Adipose tissue (tissue), 3 donors: ENCODE results near the gene ITPKB. TPM values are rescaled to one million over a fixed set of nuclear protein-coding genes. Genes with fewer than 3 reads are reported as not detected.

Experiments
- H3K27ac ChIP-seq: one replicate; pipeline ENCODE4 v1.5.1; 2013; ENCODE audit warnings: low read depth, low read length
- WGBS, 3 donors: extraction: QIAGEN DNeasy Blood & Tissue Kit; methylation state at CpG; one replicate each; pipeline ENCODE4 v1.1.7; 2013; 5-methylcytosine and 5-hydroxymethylcytosine counted together
- polyA plus RNA-seq, 3 donors: library from polyadenylated mRNA; stranded (reverse); fragments of 200-250 nt; gene quantifications; one replicate each; pipeline ENCODE4 v1.2.3, GENCODE V29; 2013
- donor health status: healthy with polysubstance abuse.
- donor health status: Bipolar disorder and iron deficiency.
- donor health status: healthy.

Gene ITPKB
- polyA plus RNA-seq, 3 donors: 5.3 to 18.6 (median 17.0) TPM

GRCh38 chr1:226717256-226717909 is 21.7 kb downstream of the ITPKB start:
- 40 to 86% (median 46%) methylated on average over 11 of the region's 11 CpGs for WGBS, 3 donors
- H3K27ac ChIP-seq: no peak overlapping the region

GRCh38 chr1:226716577-226716976 is 22.5 kb downstream of the ITPKB start:
- 56 to 87% (median 63%) methylated on average over 3 of the region's 3 CpGs for WGBS, 3 donors
- no peak overlapping the region for H3K27ac ChIP-seq

DNA sequence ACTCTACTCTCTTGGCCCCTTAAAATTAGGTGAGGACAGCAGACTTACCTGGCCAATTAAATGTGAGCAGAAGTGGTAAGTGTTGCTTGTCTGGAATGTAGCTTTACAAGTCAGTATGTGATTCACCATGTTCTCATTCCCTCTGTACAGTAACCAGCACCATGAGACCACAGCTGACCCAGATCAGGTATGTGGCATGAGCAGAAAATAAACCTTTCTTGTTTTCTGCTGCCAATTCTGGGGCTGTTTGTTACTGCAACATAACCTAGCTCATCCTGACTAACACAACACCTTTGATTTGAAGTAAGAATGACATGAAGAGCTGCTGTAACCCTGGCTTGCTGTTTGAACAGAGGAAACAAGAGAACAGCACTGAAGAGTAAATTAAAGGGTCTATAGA is 24.9 kb downstream of the ITPKB start:
- no peak overlapping the region for H3K27ac ChIP-seq

- H3K27ac ChIP-seq: no peak overlapping the region
- WGBS, 3 donors: 63 to 85% (median 66%) methylated on average over 19 of the region's 19 CpGs
Measured at GRCh38 chr1:226712742-226713419, 26.2 kb downstream of the ITPKB start.

GRCh38 chr1:226711976-226712741 is 26.9 kb downstream of the ITPKB start:
- WGBS, 3 donors: 41 to 77% (median 43%) methylated on average over 21 of the region's 21 CpGs

DNA sequence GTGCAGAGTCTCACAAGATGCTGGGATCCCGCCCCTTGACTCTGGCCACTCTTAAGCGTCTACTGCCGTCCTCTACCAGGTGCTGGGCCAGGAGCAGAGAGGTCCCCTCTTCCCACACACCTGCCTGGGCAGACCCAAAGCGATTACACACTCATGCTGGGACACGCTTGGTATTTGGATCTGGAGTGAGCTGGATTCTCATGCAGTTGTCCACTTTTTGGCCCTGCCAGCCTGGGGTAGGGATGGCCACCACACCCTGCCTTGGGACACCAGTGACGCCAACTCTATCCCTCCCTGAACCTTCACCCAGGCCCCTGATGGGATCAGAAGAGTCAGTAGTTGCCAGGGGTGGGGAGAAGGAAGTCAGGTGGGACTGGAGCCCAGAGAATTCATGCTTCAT is 28.6 kb downstream of the ITPKB start:
- H3K27ac ChIP-seq: no peak overlapping the region
- WGBS, 3 donors: 72 to 78% (median 78%) methylated on average over 6 of the region's 6 CpGs

More at GRCh38 chr1:226711976-226712741, 26.9 kb downstream of the ITPKB start:
- no peak overlapping the region for H3K27ac ChIP-seq

DNA sequence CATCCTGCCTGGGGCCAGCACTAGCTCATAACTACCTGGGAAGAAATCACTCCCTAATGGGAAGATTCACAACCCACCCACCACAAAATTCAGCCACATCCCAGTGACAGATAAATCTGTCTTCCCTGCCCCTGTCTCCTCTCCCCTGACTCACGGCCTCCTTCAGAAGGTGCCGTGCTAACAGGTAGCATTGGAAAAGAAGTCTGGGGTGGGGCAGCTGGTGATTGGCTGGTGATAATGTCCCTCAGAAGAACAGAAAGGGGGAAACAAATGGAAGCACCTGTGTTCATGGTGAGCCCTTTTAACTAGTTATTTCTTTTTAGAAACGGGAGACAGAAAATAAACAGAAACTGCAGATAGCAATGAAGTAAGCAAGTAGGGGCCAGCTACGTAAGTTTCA is 29.1 kb downstream of the ITPKB start:
- WGBS, 3 donors: 67 to 77% (median 73%) methylated on average over 4 of the region's 4 CpGs
- H3K27ac ChIP-seq: no peak overlapping the region

GRCh38 chr1:226708967-226709396 is 30.1 kb downstream of the ITPKB start:
- WGBS, 3 donors: 46 to 63% (median 58%) methylated on average over 5 of the region's 5 CpGs
- H3K27ac ChIP-seq: no peak overlapping the region

DNA sequence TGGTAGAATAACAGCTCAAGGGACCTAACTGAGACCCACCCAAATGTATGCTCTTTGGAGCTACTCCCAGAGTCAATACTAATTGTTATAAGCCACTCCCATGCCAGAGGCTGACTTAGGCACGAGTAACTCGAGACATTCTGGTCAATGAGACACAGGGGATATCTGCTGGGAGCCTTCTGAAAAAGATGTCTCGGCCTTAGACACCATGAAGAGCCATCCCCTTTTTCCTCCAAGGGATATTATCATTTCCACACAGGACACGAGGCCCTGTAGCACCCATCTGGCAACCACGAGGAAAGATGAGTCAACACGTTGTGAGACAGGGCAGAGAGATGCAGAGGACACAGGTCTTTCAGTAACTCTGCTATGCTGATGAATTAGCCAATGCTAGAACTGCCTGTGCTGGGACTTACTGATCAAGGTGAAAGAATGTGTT is 30.7 kb downstream of the ITPKB start:
- 22 to 53% (median 33%) methylated on average over 6 of the region's 6 CpGs for WGBS, 3 donors
- no peak overlapping the region for H3K27ac ChIP-seq

GRCh38 chr1:226706684-226707083 is 32.4 kb downstream of the ITPKB start:
- no peak overlapping the region for H3K27ac ChIP-seq
- WGBS, 3 donors: 59 to 70% (median 68%) methylated on average over 4 of the region's 4 CpGs

- WGBS, 3 donors: 69 to 75% (median 71%) methylated on average over 10 of the region's 10 CpGs
- H3K27ac ChIP-seq: no peak overlapping the region
Measured at GRCh38 chr1:226704169-226704937, 34.7 kb downstream of the ITPKB start.

GRCh38 chr1:226702957-226703831 is 35.9 kb downstream of the ITPKB start:
- WGBS, 3 donors: 0 to 1% (median 0%) methylated on average over 52 to 61 of the region's 62 CpGs
- H3K27ac ChIP-seq: peak overlapping the region; percentile 56

DNA sequence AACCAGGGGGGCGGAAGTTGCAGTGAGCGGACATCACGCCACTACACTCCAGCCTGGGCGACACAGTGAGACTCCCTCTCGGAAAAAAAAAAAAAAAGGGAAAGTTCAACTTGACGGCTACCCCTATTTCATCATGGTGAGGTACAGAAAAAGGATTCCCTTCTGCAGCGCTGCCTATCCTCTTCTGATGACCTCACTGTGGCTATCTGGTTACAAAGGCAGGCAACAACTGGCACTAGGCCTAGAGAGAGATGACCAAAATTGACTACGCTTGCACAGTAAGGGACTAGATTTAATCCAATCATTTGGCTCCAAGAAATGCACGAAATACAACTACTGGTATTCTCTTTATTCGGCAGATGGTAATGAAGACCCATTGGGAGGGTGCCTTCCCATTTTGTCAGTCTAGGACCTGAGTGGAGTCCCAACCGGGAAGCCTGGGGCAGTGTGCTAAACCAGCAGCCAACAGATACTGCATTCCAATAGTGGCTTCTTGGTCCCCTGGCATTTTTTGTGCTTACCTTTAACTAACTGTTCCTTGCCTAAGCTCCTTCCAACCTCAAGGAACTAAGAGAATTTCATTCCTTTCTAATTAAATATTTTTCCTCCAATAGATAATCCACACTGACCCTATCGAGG is 36.6 kb downstream of the ITPKB start:
- WGBS, 3 donors: 45 to 66% (median 58%) methylated on average over 12 of the region's 12 CpGs
- H3K27ac ChIP-seq: no peak overlapping the region

GRCh38 chr1:226700861-226701260 is 38.2 kb downstream of the ITPKB start:
- WGBS, 3 donors: 89 to 93% (median 90%) methylated on average over 5 of the region's 5 CpGs
- no peak overlapping the region for H3K27ac ChIP-seq

- no peak overlapping the region for H3K27ac ChIP-seq
- 90 to 94% (median 93%) methylated on average over 7 of the region's 7 CpGs for whole genome bisulfite sequencing, 3 donors
Measured at GRCh38 chr1:226699166-226699565, 39.9 kb downstream of the ITPKB start.

GRCh38 chr1:226698659-226699058 is 40.4 kb downstream of the ITPKB start:
- H3K27ac ChIP-seq: no peak overlapping the region

GRCh38 chr1:226697929-226698544 is 41.0 kb downstream of the ITPKB start:
- no peak overlapping the region for H3K27ac ChIP-seq
- WGBS, 3 donors: 72 to 73% (median 73%) methylated on average over 5 of the region's 5 CpGs
